ENCODE data around the gene PAX8. TPM values are rescaled to one million over a fixed set of nuclear protein-coding genes. Genes with fewer than 3 reads are reported as not detected.

PAX8 gene
- total RNA-seq, 1 donor from 2014 or later = 2.9 TPM

- Histone ChIP-seq H3K27ac (no peak overlapping the region), H3K4me3 (no peak overlapping the region), H3K9me3 (ENCODE audit: low read depth) (no peaks in the 10 kb centered on the region), H3F3A (ENCODE audit: low read depth) (no peaks in the 10 kb centered on the region), H3K9ac (no peak overlapping the region), H4K20me1 (ENCODE audit: low read depth) (no peaks in the 10 kb centered on the region), H2AFZ (replicated peaks) (no peak overlapping the region), H3K36me3 (no peaks in the 10 kb centered on the region), H3K4me1 (peaks cover under 1% of the 10 kb centered on the region), H3K4me2 (no peak overlapping the region), H3K79me2 (ENCODE audit: low read depth) (no peaks in the 10 kb centered on the region), H3K27me3 (no peaks in the 10 kb centered on the region)
- H3K36me3 Mint-ChIP-seq = no peaks in the 10 kb centered on the region
- no peak for DNase-seq (ENCODE audit: low spot score)
- peaks cover 5% of the 10 kb centered on the region for H3K27me3 Mint-ChIP-seq (ENCODE audit: insufficient read depth, low read depth)
- no peak overlapping the region for H3K4me3 Mint-ChIP-seq
- no peaks in the 10 kb centered on the region for H3K9me3 Mint-ChIP-seq
- peaks cover 27% of the 10 kb centered on the region for H3K4me1 Mint-ChIP-seq
- H3K27ac Mint-ChIP-seq = no peak overlapping the region
- no peak for TF ChIP-seq EZH2 (IDR thresholded peaks at IDR 0.05)
- no peak for TF ChIP-seq CTCF (IDR thresholded peaks at IDR 0.05)
- no peak for TF ChIP-seq EZH2phosphoT487 (IDR thresholded peaks at IDR 0.05)
Observed at GRCh38 chr2:113179446-113180045, 99.2 kb downstream of the PAX8 start.

GRCh38 chr2:113178891-113179290, 99.8 kb downstream of the PAX8 start:
- DNase-seq (ENCODE audit: low spot score) = no peak
- no peak overlapping the region for H3K4me3 ChIP-seq

GRCh38 chr2:113178069-113178746, 100.5 kb downstream of the PAX8 start:
- Mint-ChIP-seq H3K27me3 (ENCODE audit: insufficient read depth, low read depth) (peaks cover 9% of the 10 kb centered on the region), H3K27ac (peak overlapping the region; percentile 21), H3K4me1 (peaks cover 37% of the 10 kb centered on the region), H3K9me3 (no peaks in the 10 kb centered on the region), H3K4me3 (no peak overlapping the region), H3K36me3 (no peaks in the 10 kb centered on the region)
- Histone ChIP-seq H4K20me1 (ENCODE audit: low read depth) (no peaks in the 10 kb centered on the region), H3K79me2 (ENCODE audit: low read depth) (no peaks in the 10 kb centered on the region), H3K36me3 (no peaks in the 10 kb centered on the region), H3K4me2 (no peak overlapping the region), H3K27ac (no peak overlapping the region), H3K4me1 (peaks cover 5% of the 10 kb centered on the region), H3K9me3 (ENCODE audit: low read depth) (no peaks in the 10 kb centered on the region), H2AFZ (replicated peaks) (no peak overlapping the region), H3K9ac (no peak overlapping the region), H3F3A (ENCODE audit: low read depth) (no peaks in the 10 kb centered on the region), H3K27me3 (no peaks in the 10 kb centered on the region), H3K4me3 (no peak overlapping the region)
- no peak for DNase-seq (ENCODE audit: low spot score)
- no peak for TF ChIP-seq EZH2 (IDR thresholded peaks at IDR 0.05)
- TF ChIP-seq EZH2phosphoT487 (IDR thresholded peaks at IDR 0.05) = no peak
- TF ChIP-seq CTCF (IDR thresholded peaks at IDR 0.05) = no peak

More at GRCh38 chr2:113178891-113179290, 99.8 kb downstream of the PAX8 start:
- H3K4me1 Mint-ChIP-seq = peaks cover 32% of the 10 kb centered on the region
- TF ChIP-seq EZH2 (IDR thresholded peaks at IDR 0.05) = no peak
- no peak for TF ChIP-seq CTCF (IDR thresholded peaks at IDR 0.05)
- no peak for TF ChIP-seq EZH2phosphoT487 (IDR thresholded peaks at IDR 0.05)
- no peaks in the 10 kb centered on the region for H3K36me3 Mint-ChIP-seq
- Histone ChIP-seq H3K4me2 (no peak overlapping the region), H4K20me1 (ENCODE audit: low read depth) (no peaks in the 10 kb centered on the region), H3K79me2 (ENCODE audit: low read depth) (no peaks in the 10 kb centered on the region), H3K9ac (no peak overlapping the region), H3K27ac (no peak overlapping the region), H3K27me3 (no peaks in the 10 kb centered on the region), H3F3A (ENCODE audit: low read depth) (no peaks in the 10 kb centered on the region), H3K36me3 (no peaks in the 10 kb centered on the region), H2AFZ (replicated peaks) (no peak overlapping the region), H3K4me1 (peaks cover 5% of the 10 kb centered on the region), H3K9me3 (ENCODE audit: low read depth) (no peaks in the 10 kb centered on the region)
- no peak overlapping the region for H3K4me3 Mint-ChIP-seq
- H3K27ac Mint-ChIP-seq = no peak overlapping the region
- H3K27me3 Mint-ChIP-seq (ENCODE audit: insufficient read depth, low read depth) = peaks cover 5% of the 10 kb centered on the region
- no peaks in the 10 kb centered on the region for H3K9me3 Mint-ChIP-seq
